ENCODE measurements around the gene IQGAP3. TPM values are rescaled to one million over a fixed set of nuclear protein-coding genes. Genes with fewer than 3 reads are reported as not detected.

IQGAP3 gene
- total RNA-seq, 1 experiment from 2014 or later = 93.6 TPM

GRCh38 chr1:156489935-156490293 lies 82.5 kb downstream of the IQGAP3 start:
- BruUV-seq (replicated peaks) = no TSS peak
- H3K4me3 Mint-ChIP-seq (ENCODE audit: low read depth, unreplicated experiment) = no peak overlapping the region
- CTCF ChIA-PET = interaction anchor here (0.5 to 1.6 kb wide), 3 partner anchors 9 to 13 kb away, joined by 3 to 4 read pairs (median 4); no protein-coding TSS in a partner anchor
- H3K4me1 Mint-ChIP-seq (ENCODE audit: low read depth, unreplicated experiment) = peaks cover 33% of the 10 kb centered on the region
- TF ChIP-seq CTCF (IDR thresholded peaks at IDR 0.05; ENCODE audit: unreplicated experiment) = no peak
- H3K9me3 Mint-ChIP-seq (ENCODE audit: low read depth, unreplicated experiment) = peaks cover 2% of the 10 kb centered on the region
- no peak for DNase-seq
- no peak overlapping the region for H3K27ac Mint-ChIP-seq (ENCODE audit: unreplicated experiment)
- intact Hi-C loops (cut with micrococcal nuclease; ENCODE audit: unreplicated experiment) = no loop called here
- peaks cover 16% of the 10 kb centered on the region for H3K36me3 Mint-ChIP-seq (ENCODE audit: insufficient read depth, unreplicated experiment)
- H3K27me3 Mint-ChIP-seq (ENCODE audit: unreplicated experiment) = no peaks in the 10 kb centered on the region

GRCh38 chr1:156489166-156489934 lies 83.0 kb downstream of the IQGAP3 start:
- CTCF ChIA-PET = interaction anchor here (0.5 to 1.5 kb wide), 4 partner anchors 12 to 179 kb away, joined by 3 to 5 read pairs (median 4); no protein-coding TSS in a partner anchor
- peaks cover 15% of the 10 kb centered on the region for H3K36me3 Mint-ChIP-seq (ENCODE audit: insufficient read depth, unreplicated experiment)
- no peak for TF ChIP-seq CTCF (IDR thresholded peaks at IDR 0.05; ENCODE audit: unreplicated experiment)
- H3K9me3 Mint-ChIP-seq (ENCODE audit: low read depth, unreplicated experiment) = peaks cover 2% of the 10 kb centered on the region
- no peak for DNase-seq
- H3K27ac Mint-ChIP-seq (ENCODE audit: unreplicated experiment) = no peak overlapping the region
- BruUV-seq (replicated peaks) = no TSS peak
- no peaks in the 10 kb centered on the region for H3K27me3 Mint-ChIP-seq (ENCODE audit: unreplicated experiment)
- H3K4me3 Mint-ChIP-seq (ENCODE audit: low read depth, unreplicated experiment) = no peak overlapping the region
- H3K4me1 Mint-ChIP-seq (ENCODE audit: low read depth, unreplicated experiment) = peaks cover 33% of the 10 kb centered on the region
- intact Hi-C loops (cut with micrococcal nuclease; ENCODE audit: unreplicated experiment) = no loop called here

- Mint-ChIP-seq H3K9me3 (ENCODE audit: low read depth, unreplicated experiment) (peaks cover 2% of the 10 kb centered on the region), H3K4me3 (ENCODE audit: low read depth, unreplicated experiment) (no peak overlapping the region), H3K36me3 (ENCODE audit: insufficient read depth, unreplicated experiment) (peaks cover 11% of the 10 kb centered on the region), H3K27me3 (ENCODE audit: unreplicated experiment) (no peaks in the 10 kb centered on the region), H3K4me1 (ENCODE audit: low read depth, unreplicated experiment) (peaks cover 33% of the 10 kb centered on the region), H3K27ac (ENCODE audit: unreplicated experiment) (no peak overlapping the region)
- no TSS peak for BruUV-seq (replicated peaks)
- CTCF ChIA-PET = interaction anchor here (0.6 to 1.5 kb wide), 3 partner anchors 15 to 179 kb away, joined by 3 to 5 read pairs (median 4); no protein-coding TSS in a partner anchor
- DNase-seq = no peak
- intact Hi-C loops (cut with micrococcal nuclease; ENCODE audit: unreplicated experiment) = no loop called here
- no peak for TF ChIP-seq CTCF (IDR thresholded peaks at IDR 0.05; ENCODE audit: unreplicated experiment)
These were observed 83.7 kb downstream of the IQGAP3 start for GRCh38 chr1:156488566-156489165.

GRCh38 chr1:156487862-156488261 lies 84.5 kb downstream of the IQGAP3 start:
- H3K27ac Mint-ChIP-seq (ENCODE audit: unreplicated experiment) = no peak overlapping the region
- no peak overlapping the region for H3K4me3 Mint-ChIP-seq (ENCODE audit: low read depth, unreplicated experiment)
- H3K36me3 Mint-ChIP-seq (ENCODE audit: insufficient read depth, unreplicated experiment) = peaks cover 9% of the 10 kb centered on the region
- no TSS peak for BruUV-seq (replicated peaks)
- intact Hi-C loops (cut with micrococcal nuclease; ENCODE audit: unreplicated experiment) = no loop called here
- peaks cover 2% of the 10 kb centered on the region for H3K9me3 Mint-ChIP-seq (ENCODE audit: low read depth, unreplicated experiment)
- peaks cover 33% of the 10 kb centered on the region for H3K4me1 Mint-ChIP-seq (ENCODE audit: low read depth, unreplicated experiment)
- TF ChIP-seq CTCF (IDR thresholded peaks at IDR 0.05; ENCODE audit: unreplicated experiment) = no peak
- no peaks in the 10 kb centered on the region for H3K27me3 Mint-ChIP-seq (ENCODE audit: unreplicated experiment)
- CTCF ChIA-PET = interaction anchor here (1.5 kb wide), 1 partner anchor 31 kb away, joined by 3 read pairs; no protein-coding TSS in a partner anchor
- DNase-seq = no peak

Measured in Calu3 (cell line).